ENCODE measurements around the gene ATXN2. TPM values are rescaled to one million over a fixed set of nuclear protein-coding genes. Genes with fewer than 3 reads are reported as not detected.

The ATXN2 gene
- total RNA-seq, 4 donors from 2014 or later = 50.3 to 84.3 (median 64.3) TPM

GRCh38 chr12:111578276-111578970 lies 20.7 kb downstream of the ATXN2 start:
- no peak overlapping the region for H3K27ac ChIP-seq
- no peaks in the 10 kb centered on the region for H3K27me3 ChIP-seq
- no peak overlapping the region for H3K4me3 ChIP-seq
- 87 to 95% methylated on average over 4 of the region's 4 CpGs for WGBS, 2 donors
- H3K36me3 ChIP-seq = peaks cover 0 to 4% (median 0%) of the 10 kb centered on the region in 3 donors
- H3K9me3 ChIP-seq = no peaks in the 10 kb centered on the region
- peaks cover 0 to 42% (median 0%) of the 10 kb centered on the region in 4 donors for H3K4me1 ChIP-seq
- DNase-seq (ENCODE audit: low spot score in 2 of 2) = no peak
- TF ChIP-seq EP300 (IDR thresholded peaks at IDR 0.05) (no peak), CTCF (IDR thresholded peaks at IDR 0.05) (no peak), POLR2A (IDR thresholded peaks at IDR 0.05) (no peak)

GRCh38 chr12:111574797-111575443 lies 24.2 kb downstream of the ATXN2 start:
- 78 to 83% methylated on average over 7 of the region's 7 CpGs for WGBS, 2 donors
- TF ChIP-seq POLR2A (IDR thresholded peaks at IDR 0.05) = no peak
- TF ChIP-seq CTCF (IDR thresholded peaks at IDR 0.05) = no peak
- no peak for TF ChIP-seq EP300 (IDR thresholded peaks at IDR 0.05)
- Histone ChIP-seq H3K4me1 (peaks cover 0 to 49% (median 2%) of the 10 kb centered on the region in 4 donors), H3K36me3 (peaks cover 0 to under 1% (median 0%) of the 10 kb centered on the region in 3 donors), H3K27ac (no peak overlapping the region), H3K4me3 (no peak overlapping the region), H3K27me3 (no peaks in the 10 kb centered on the region), H3K9me3 (no peaks in the 10 kb centered on the region)
- no peak for DNase-seq (ENCODE audit: low spot score in 2 of 2)

GRCh38 chr12:111573476-111573875 lies 25.6 kb downstream of the ATXN2 start:
- Histone ChIP-seq H3K4me3 (no peak overlapping the region), H3K27ac (no peak overlapping the region), H3K4me1 (peaks cover 0 to 52% (median 2%) of the 10 kb centered on the region in 4 donors), H3K36me3 (no peaks in the 10 kb centered on the region), H3K27me3 (no peaks in the 10 kb centered on the region), H3K9me3 (no peaks in the 10 kb centered on the region)
- no peak for DNase-seq (ENCODE audit: low spot score in 2 of 2)
- WGBS, 2 donors = 92 to 96% methylated on average over 1 of the region's 1 CpG
- TF ChIP-seq CTCF (IDR thresholded peaks at IDR 0.05) (no peak), EP300 (IDR thresholded peaks at IDR 0.05) (no peak), POLR2A (IDR thresholded peaks at IDR 0.05) (no peak)

- WGBS, 2 donors = 51 to 58% methylated on average over 9 of the region's 9 CpGs
- Histone ChIP-seq H3K27ac (no peak overlapping the region), H3K4me1 (peaks cover 0 to 49% (median 2%) of the 10 kb centered on the region in 4 donors), H3K9me3 (no peaks in the 10 kb centered on the region), H3K4me3 (no peak overlapping the region), H3K36me3 (no peaks in the 10 kb centered on the region), H3K27me3 (no peaks in the 10 kb centered on the region)
- DNase-seq (ENCODE audit: low spot score in 2 of 2) = no peak
- TF ChIP-seq POLR2A (IDR thresholded peaks at IDR 0.05) = no peak
- TF ChIP-seq EP300 (IDR thresholded peaks at IDR 0.05) = no peak
- no peak for TF ChIP-seq CTCF (IDR thresholded peaks at IDR 0.05)
These were observed 28.8 kb downstream of the ATXN2 start for GRCh38 chr12:111570084-111570961.
